A673 (cell line): ENCODE data around the gene MTHFSD. TPM values are rescaled to one million over a fixed set of nuclear protein-coding genes. Genes with fewer than 3 reads are reported as not detected.

Source experiments
- BruUV-seq: library from RNA; stranded (reverse); fragments of 400-500 nt; replicated peaks from 2 replicates; lab custom pipeline; 2021; lab: Mats Ljungman, UMichigan
- CTCF ChIA-PET: fragments of 300-600 bp; sonication (Branson Sonifier 250); formaldehyde crosslinking; loops from one replicate; lab custom pipeline; 2022; ENCODE audit warnings: antibody characterized with exemption; lab: Charles Lee
- POLR2A ChIA-PET: fragments of 300-600 bp; sonication (Branson Sonifier 250); formaldehyde crosslinking; loops from one replicate; lab custom pipeline; 2022; ENCODE audit warnings: antibody characterized with exemption; ENCODE audit not compliant: low non-redundant PET; lab: Charles Lee
- DNase-seq: peaks from one replicate; pipeline ENCODE4 v3.0.0-alpha.2; 2015; ENCODE audit warnings: low spot score
- H3K27ac ChIP-seq: fragments of 200-600 bp; sonication (generic); 2 replicates; pipeline ENCODE4 v1.5.1; 2016; ENCODE audit warnings: mixed run types, low read depth, mild to moderate bottlenecking, mixed read lengths, antibody characterized with exemption, low read length; ENCODE audit not compliant: poor library complexity, severe bottlenecking
- H3K27me3 ChIP-seq: fragments of 200-600 bp; sonication (generic); replicated peaks from 2 replicates; pipeline ENCODE4 v1.6.1; 2017; ENCODE audit warnings: mixed run types, low read depth, mild to moderate bottlenecking, mixed read lengths, antibody characterized with exemption, low read length; ENCODE audit not compliant: insufficient read depth, poor library complexity
- H3K36me3 ChIP-seq: fragments of 200-600 bp; sonication (generic); 2 replicates; pipeline ENCODE4 v1.6.1; 2016; ENCODE audit warnings: mixed run types, mild to moderate bottlenecking, mixed read lengths, antibody characterized with exemption, low read length; ENCODE audit not compliant: insufficient read depth, poor library complexity, severe bottlenecking
- H3K4me1 ChIP-seq: fragments of 200-600 bp; sonication (generic); 2 replicates; pipeline ENCODE4 v1.6.1; 2017; ENCODE audit warnings: mixed run types, mild to moderate bottlenecking, mixed read lengths, antibody characterized with exemption, low read length; ENCODE audit not compliant: insufficient read depth, poor library complexity, severe bottlenecking
- H3K4me3 ChIP-seq: fragments of 200-600 bp; sonication (generic); 2 replicates; pipeline ENCODE4 v1.5.1; 2016; ENCODE audit warnings: low read depth, mixed run types, mild to moderate bottlenecking, mixed read lengths, low read length; ENCODE audit not compliant: poor library complexity, severe bottlenecking
- H3K9me3 ChIP-seq: fragments of 200-600 bp; sonication (generic); 2 replicates; pipeline ENCODE4 v1.6.1; 2016; ENCODE audit warnings: mixed run types, low read depth, mild to moderate bottlenecking, mixed read lengths, antibody characterized with exemption, low read length; ENCODE audit not compliant: poor library complexity, severe bottlenecking
- CTCF ChIP-seq: fragments of 300-800, 200-600 bp; sonication (generic); conservative IDR thresholded peaks from 2 replicates; pipeline ENCODE4 v1.5.1; 2017; ENCODE audit warnings: low read depth, mild to moderate bottlenecking, antibody characterized with exemption, low read length, moderate library complexity, mixed read lengths
- EZH2 ChIP-seq: fragments of 200-600 bp; sonication (generic); IDR thresholded peaks from 2 replicates; pipeline ENCODE4 v1.6.1; 2017; ENCODE audit warnings: borderline replicate concordance, low read depth, mild to moderate bottlenecking, mixed read lengths, antibody characterized with exemption, low read length; ENCODE audit not compliant: poor library complexity, severe bottlenecking
- intact Hi-C: fragments of 100-400 bp; cut with micrococcal nuclease; formaldehyde crosslinking; loops from one replicate; pipeline ENCODE4 v1.10.0; 2022; ENCODE audit not compliant: unreplicated experiment
- total RNA-seq: library from RNA; stranded (reverse); gene quantifications from 2 replicates; pipeline ENCODE4 v1.2.3, GENCODE V29; 2021

MTHFSD gene
- total RNA-seq, 1 experiment from 2014 or later: 27.5 TPM

GRCh38 chr16:86512860-86513470 is 42.1 kb downstream of the MTHFSD start:
- no peak for DNase-seq
- TF ChIP-seq EZH2: peak; percentile 83
- TF ChIP-seq CTCF: no peak
- Histone ChIP-seq H3K4me3 (no peak overlapping the region), H3K27me3 (peaks cover 100% of the 10 kb centered on the region), H3K9me3 (no peaks in the 10 kb centered on the region), H3K36me3 (no peaks in the 10 kb centered on the region), H3K4me1 (peaks cover 9% of the 10 kb centered on the region), H3K27ac (no peak overlapping the region)
- ChIA-PET CTCF (no interaction called here), POLR2A (no interaction called here)
- BruUV-seq: no TSS peak
- intact Hi-C loops: no loop called here

- H3K36me3 ChIP-seq: no peaks in the 10 kb centered on the region
- BruUV-seq: no TSS peak
- H3K4me3 ChIP-seq: no peak overlapping the region
- H3K27ac ChIP-seq: no peak overlapping the region
- intact Hi-C loops: no loop called here
- H3K27me3 ChIP-seq: peaks cover 100% of the 10 kb centered on the region
- no peaks in the 10 kb centered on the region for H3K9me3 ChIP-seq
- peaks cover 9% of the 10 kb centered on the region for H3K4me1 ChIP-seq
- no peak for DNase-seq
- CTCF ChIA-PET: no interaction called here
- no peak for TF ChIP-seq EZH2
- no peak for TF ChIP-seq CTCF
- POLR2A ChIA-PET: no interaction called here
These were observed 42.7 kb downstream of the MTHFSD start for GRCh38 chr16:86512301-86512859.

DNA sequence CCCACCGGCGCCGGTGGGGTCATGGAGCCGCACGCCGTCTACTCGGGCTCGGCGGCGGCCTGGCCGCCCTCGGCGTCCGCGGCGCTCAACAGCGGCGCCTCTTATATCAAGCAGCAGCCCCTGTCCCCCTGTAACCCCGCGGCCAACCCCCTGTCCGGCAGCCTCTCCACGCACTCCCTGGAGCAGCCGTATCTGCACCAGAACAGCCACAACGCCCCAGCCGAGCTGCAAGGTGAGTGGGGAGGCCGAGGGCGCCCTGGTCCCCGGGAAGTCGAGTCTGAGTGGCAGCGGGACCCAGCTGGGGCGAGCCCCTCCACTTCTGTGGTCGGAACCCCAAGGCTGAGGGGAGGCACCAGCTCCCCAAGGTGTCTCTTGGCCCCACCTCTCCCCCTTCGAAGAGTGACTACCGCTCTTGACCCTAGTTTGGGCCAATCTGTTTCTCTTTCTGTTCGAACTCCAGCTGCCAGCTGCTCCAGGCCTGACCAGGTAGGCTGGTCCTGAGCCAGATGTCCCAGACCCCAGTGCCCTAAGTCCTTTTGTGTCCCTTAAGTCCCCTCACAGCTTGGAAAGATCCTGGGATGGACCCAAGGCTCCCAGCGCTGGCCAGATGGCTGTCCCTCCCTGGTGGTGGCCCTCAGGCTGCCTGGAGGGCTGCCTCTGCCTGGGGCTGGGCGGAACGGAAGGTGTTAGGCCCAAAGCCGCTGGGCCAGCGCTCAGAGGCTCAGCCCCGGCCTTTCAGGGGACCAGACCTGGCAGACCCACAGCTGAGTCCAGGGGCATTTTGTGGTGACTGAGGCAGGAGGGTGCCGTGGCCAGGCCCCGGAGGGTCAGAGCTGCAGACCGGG is 43.5 kb downstream of the MTHFSD start:
- H3K27ac ChIP-seq: no peak overlapping the region
- peaks cover 9% of the 10 kb centered on the region for H3K4me1 ChIP-seq
- no peak overlapping the region for H3K4me3 ChIP-seq
- intact Hi-C loops: no loop called here
- H3K27me3 ChIP-seq: peaks cover 100% of the 10 kb centered on the region
- ChIA-PET CTCF (no interaction called here), POLR2A (no interaction called here)
- TF ChIP-seq EZH2 (peak; percentile 61), CTCF (no peak)
- no peaks in the 10 kb centered on the region for H3K36me3 ChIP-seq
- no peak for DNase-seq
- no peaks in the 10 kb centered on the region for H3K9me3 ChIP-seq
- no TSS peak for BruUV-seq
